WTC11 (cell line): ENCODE results near the gene AVEN.

Experiments
- ATF3 ChIP-seq: sonication (generic); formaldehyde crosslinking; conservative IDR thresholded peaks from 2 replicates; pipeline ENCODE4 v1.8.1; 2022; ENCODE audit warnings: mild to moderate bottlenecking, missing genetic modification reagents
- CTCF ChIP-seq: fragments of 200-600 bp; IDR thresholded peaks from 2 replicates; pipeline ENCODE4 v1.8.0; 2022; ENCODE audit warnings: antibody characterized with exemption
- ESRRA ChIP-seq: sonication (generic); formaldehyde crosslinking; IDR thresholded peaks from 2 replicates; pipeline ENCODE4 v1.8.1; 2022; ENCODE audit warnings: mild to moderate bottlenecking, missing genetic modification reagents, borderline replicate concordance
- IRF1 ChIP-seq: sonication (generic); formaldehyde crosslinking; IDR thresholded peaks from 2 replicates; pipeline ENCODE4 v1.8.0; 2023; ENCODE audit warnings: missing genetic modification reagents
- JAZF1 ChIP-seq: fragments of 250-450 bp; sonication (Bioruptor Pico); IDR thresholded peaks from 2 replicates; pipeline ENCODE4 v1.9.0; 2021; ENCODE audit warnings: moderate library complexity, mild to moderate bottlenecking, inconsistent platforms
- PRDM15 ChIP-seq: sonication (generic); formaldehyde crosslinking; IDR thresholded peaks from 2 replicates; pipeline ENCODE4 v1.8.0; 2022; ENCODE audit warnings: missing genetic modification reagents
- PREB ChIP-seq: sonication (generic); formaldehyde crosslinking; IDR thresholded peaks from 2 replicates; pipeline ENCODE4 v1.8.1; 2022; ENCODE audit warnings: mild to moderate bottlenecking, missing genetic modification reagents, moderate library complexity, borderline replicate concordance
- SMAD3 ChIP-seq: sonication (generic); formaldehyde crosslinking; IDR thresholded peaks from 2 replicates; pipeline ENCODE4 v1.8.0; 2022; ENCODE audit warnings: missing genetic modification reagents, mild to moderate bottlenecking, borderline replicate concordance
- TEAD4 ChIP-seq: sonication (generic); formaldehyde crosslinking; IDR thresholded peaks from 2 replicates; pipeline ENCODE4 v1.8.0; 2022; ENCODE audit warnings: mild to moderate bottlenecking, missing genetic modification reagents
- ZNF423 ChIP-seq: fragments of 250-450 bp; sonication (Bioruptor Pico); IDR thresholded peaks from 2 replicates; pipeline ENCODE4 v2.1.2; 2022; ENCODE audit warnings: mild to moderate bottlenecking, moderate library complexity
- ZNF512 ChIP-seq: sonication (generic); formaldehyde crosslinking; IDR thresholded peaks from 2 replicates; pipeline ENCODE4 v1.8.1; 2022; ENCODE audit warnings: missing genetic modification reagents, borderline replicate concordance

GRCh38 chr15:33834892-33835743 lies 203.9 kb downstream of the AVEN start:
- no peak for TF ChIP-seq PRDM15 (CRISPR knock-in tag)
- TF ChIP-seq PREB: no peak
- no peak for TF ChIP-seq CTCF
- TF ChIP-seq ATF3 (CRISPR knock-in tag): no peak
- TF ChIP-seq ZNF512 (CRISPR knock-in tag): no peak
- no peak for TF ChIP-seq ESRRA (CRISPR knock-in tag)
- no peak for TF ChIP-seq IRF1 (CRISPR knock-in tag)
- TF ChIP-seq JAZF1 (CRISPR knock-in tag): no peak
- no peak for TF ChIP-seq TEAD4 (CRISPR knock-in tag)
- no peak for TF ChIP-seq SMAD3
- TF ChIP-seq ZNF423 (CRISPR knock-in tag): no peak
